Natural killer cell (primary cell): ENCODE data around the gene GPR146. TPM values are rescaled to one million over a fixed set of nuclear protein-coding genes. Genes with fewer than 3 reads are reported as not detected.
"Not testable (repeated sequence)": the region's sequence is repeated elsewhere in the genome, so short reads cannot be mapped to it uniquely, and the experiment has no call there.

Source experiments
- ATAC-seq, 3 donors: fragments of 150-1000 bp in 2 of 3; fragments of 200-7000 bp in 1 of 3; cut with Tn5 transposase; 1 replicate in 1 of 3; 2 replicates in 2 of 3; pipeline ENCODE4 v1.10.0; 2021; ENCODE audit warnings: mild to moderate bottlenecking in 2 of 3, moderate library complexity in 2 of 3
- DNase-seq, 2 donors: peaks; one replicate each; pipeline versions ENCODE4 v3.0.0 to v3.0.0-alpha.2; 2013 to 2021; ENCODE audit warnings: mixed read lengths in 1 of 2
- H3K27ac ChIP-seq: one replicate; pipeline ENCODE4 v1.5.1; 2013; ENCODE audit warnings: mild to moderate bottlenecking, low read length
- H3K27me3 ChIP-seq: one replicate; pipeline ENCODE4 v1.6.1; 2013; ENCODE audit warnings: low read length; ENCODE audit not compliant: control insufficient read depth, insufficient read depth
- H3K36me3 ChIP-seq: one replicate; pipeline ENCODE4 v1.6.1; 2013; ENCODE audit warnings: low read length; ENCODE audit not compliant: control insufficient read depth, insufficient read depth
- H3K4me1 ChIP-seq: one replicate; pipeline ENCODE4 v1.6.1; 2013; ENCODE audit warnings: low read length; ENCODE audit not compliant: control insufficient read depth, insufficient read depth
- H3K4me3 ChIP-seq: one replicate; pipeline ENCODE4 v1.5.1; 2013; ENCODE audit warnings: low read length
- H3K9me3 ChIP-seq: one replicate; pipeline ENCODE4 v1.6.1; 2013; ENCODE audit warnings: low read length; ENCODE audit not compliant: control insufficient read depth, insufficient read depth
- H3K27ac Mint-ChIP-seq, 2 donors: one replicate each; pipeline ENCODE4 v1.8.0; 2022; ENCODE audit warnings: mild to moderate bottlenecking in 2 of 2, mixed read lengths in 2 of 2, moderate library complexity in 1 of 2
- H3K27me3 Mint-ChIP-seq, 2 donors: one replicate each; pipeline ENCODE4 v1.8.0; 2022; ENCODE audit warnings: low read depth in 2 of 2, mixed read lengths in 2 of 2
- H3K36me3 Mint-ChIP-seq: one replicate; pipeline ENCODE4 v1.8.0; 2022; ENCODE audit warnings: mixed read lengths
- H3K4me1 Mint-ChIP-seq, 2 donors: one replicate each; pipeline ENCODE4 v1.8.0; 2022; ENCODE audit warnings: mixed read lengths in 2 of 2
- H3K4me3 Mint-ChIP-seq: one replicate; pipeline ENCODE4 v1.8.0; 2022; ENCODE audit warnings: mild to moderate bottlenecking, moderate library complexity, mixed read lengths
- H3K9me3 Mint-ChIP-seq, 2 donors: one replicate each; pipeline ENCODE4 v1.8.0; 2022; ENCODE audit warnings: mixed read lengths in 2 of 2
- CTCF ChIP-seq: fragments of 200-600 bp; IDR thresholded peaks from one replicate; pipeline ENCODE4 v1.8.0; 2022; ENCODE audit warnings: antibody characterized with exemption
- WGBS: methylation state at CpG from one replicate; pipeline ENCODE4 v1.1.7; 2013; ENCODE audit warnings: missing lambda C conversion rate; ENCODE audit not compliant: insufficient coverage; 5-methylcytosine and 5-hydroxymethylcytosine counted together
- intact Hi-C: fragments of 100-400 bp; cut with micrococcal nuclease; formaldehyde crosslinking; loops from one replicate; pipeline ENCODE4 v1.14.2; 2022
- total RNA-seq, 4 donors: library from RNA; stranded (reverse); fragments of 120-200 nt in 1 of 4; gene quantifications; one replicate each; pipeline versions ENCODE4 v1.2.3 to v1.2.4, GENCODE V29; 2013 to 2022

GPR146 gene
- total RNA-seq, 3 donors from 2014 or later (not counting 1 experiment from before 2014, with no cell fraction given) = 2.3 to 4.5 (median 2.5) TPM

GRCh38 chr7:1040233-1040632, 4.1 kb upstream of the GPR146 start:
- not testable (repeated sequence) for H3K9me3 Mint-ChIP-seq, DNase-seq, H3K36me3 Mint-ChIP-seq, H3K27me3 Mint-ChIP-seq, ATAC-seq, H3K4me3 ChIP-seq, H3K9me3 ChIP-seq, H3K27me3 ChIP-seq, H3K27ac ChIP-seq, H3K27ac Mint-ChIP-seq, H3K4me3 Mint-ChIP-seq, H3K36me3 ChIP-seq
- intact Hi-C loops = loop anchor here (5.0 kb wide), 1 partner anchor 118 kb away; no protein-coding TSS in a partner anchor
- H3K4me1 Mint-ChIP-seq = peaks cover 32 to 34% of the 10 kb centered on the region in 2 donors
- 100% methylated on average over 1 of the region's 1 CpG for WGBS
- H3K4me1 ChIP-seq = peaks cover 38% of the 10 kb centered on the region

GRCh38 chr7:1040790-1041189, 3.6 kb upstream of the GPR146 start:
- no peak overlapping the region for H3K4me3 ChIP-seq
- no peaks in the 10 kb centered on the region for H3K36me3 Mint-ChIP-seq
- H3K4me1 ChIP-seq = peaks cover 43% of the 10 kb centered on the region
- peak overlapping the region; percentile 43 for H3K4me3 Mint-ChIP-seq
- H3K27me3 Mint-ChIP-seq = peaks cover 0 to 7% of the 10 kb centered on the region in 2 donors
- 94% methylated on average over 16 of the region's 16 CpGs for WGBS
- DNase-seq = no peak
- H3K9me3 ChIP-seq = no peaks in the 10 kb centered on the region
- no peaks in the 10 kb centered on the region for H3K36me3 ChIP-seq
- peaks cover 38 to 40% of the 10 kb centered on the region in 2 donors for H3K4me1 Mint-ChIP-seq
- TF ChIP-seq CTCF = no peak
- H3K27me3 ChIP-seq = peaks cover 9% of the 10 kb centered on the region
- no peak for ATAC-seq
- intact Hi-C loops = loop anchor here (5.0 kb wide), 1 partner anchor 118 kb away; no protein-coding TSS in a partner anchor
- H3K27ac Mint-ChIP-seq = peak overlapping the region in 1 of 2 donors; percentile 57
- no peaks in the 10 kb centered on the region for H3K9me3 Mint-ChIP-seq
- no peak overlapping the region for H3K27ac ChIP-seq

- intact Hi-C loops = loop anchor here (5.0 kb wide), 1 partner anchor 120 kb away; no protein-coding TSS in a partner anchor
- Mint-ChIP-seq H3K4me1 (peaks cover 39 to 43% of the 10 kb centered on the region in 2 donors), H3K27me3 (peaks cover 0 to 7% of the 10 kb centered on the region in 2 donors), H3K9me3 (no peaks in the 10 kb centered on the region), H3K36me3 (no peaks in the 10 kb centered on the region), H3K27ac (peak overlapping the region; percentile 82 to 90), H3K4me3 (peak overlapping the region; percentile 75)
- 49% methylated on average over 40 of the region's 40 CpGs for whole genome bisulfite sequencing
- TF ChIP-seq CTCF = no peak
- Histone ChIP-seq H3K27ac (peak overlapping the region; percentile 21), H3K4me1 (peaks cover 52% of the 10 kb centered on the region), H3K36me3 (no peaks in the 10 kb centered on the region), H3K9me3 (no peaks in the 10 kb centered on the region), H3K27me3 (peaks cover 9% of the 10 kb centered on the region), H3K4me3 (no peak overlapping the region)
- DNase-seq = peak; percentile 51 to 80
- ATAC-seq = peak; percentile 55 to 71 (median 55)
Measured at GRCh38 chr7:1041551-1042491, 2.5 kb upstream of the GPR146 start.

GRCh38 chr7:1042492-1042833, 1.9 kb upstream of the GPR146 start:
- H3K27me3 Mint-ChIP-seq = peaks cover 0 to 7% of the 10 kb centered on the region in 2 donors
- TF ChIP-seq CTCF = no peak
- peaks cover 39 to 43% of the 10 kb centered on the region in 2 donors for H3K4me1 Mint-ChIP-seq
- Histone ChIP-seq H3K27me3 (peaks cover 9% of the 10 kb centered on the region), H3K4me3 (no peak overlapping the region), H3K9me3 (no peaks in the 10 kb centered on the region), H3K27ac (peak overlapping the region; percentile 21), H3K4me1 (peaks cover 52% of the 10 kb centered on the region), H3K36me3 (no peaks in the 10 kb centered on the region)
- H3K36me3 Mint-ChIP-seq = no peaks in the 10 kb centered on the region
- ATAC-seq = peak in 2 of 3 donors; percentile 49 to 52
- H3K4me3 Mint-ChIP-seq = peak overlapping the region; percentile 65
- H3K27ac Mint-ChIP-seq = peak overlapping the region; percentile 82 to 90
- WGBS = 29% methylated on average over 7 of the region's 7 CpGs
- no peak for DNase-seq
- intact Hi-C loops = loop anchor here (5.0 kb wide), 1 partner anchor 120 kb away; no protein-coding TSS in a partner anchor
- no peaks in the 10 kb centered on the region for H3K9me3 Mint-ChIP-seq
